Spinal cord (tissue), 10 donors: ENCODE results near the gene LEO1. TPM values are rescaled to one million over a fixed set of nuclear protein-coding genes. Genes with fewer than 3 reads are reported as not detected.

Experiments used
- DNase-seq, 6 donors: peaks; one replicate each; pipeline versions ENCODE4 v3.0.0 to v3.0.0-alpha.2; 2013 to 2015; ENCODE audit warnings: low spot score in 6 of 6, low read depth in 4 of 6
- H3K27ac ChIP-seq: one replicate; pipeline ENCODE4 v1.5.1; 2013; ENCODE audit warnings: low read depth, low read length, control low read depth
- H3K27me3 ChIP-seq: one replicate; pipeline ENCODE4 v1.6.1; 2013; ENCODE audit warnings: low read length; ENCODE audit not compliant: control insufficient read depth, insufficient read depth
- H3K36me3 ChIP-seq: one replicate; pipeline ENCODE4 v1.6.1; 2013; ENCODE audit warnings: low read length; ENCODE audit not compliant: control insufficient read depth, insufficient read depth
- H3K4me1 ChIP-seq: one replicate; pipeline ENCODE4 v1.6.1; 2013; ENCODE audit warnings: low read length; ENCODE audit not compliant: control insufficient read depth, insufficient read depth
- H3K4me3 ChIP-seq: one replicate; pipeline ENCODE4 v1.5.1; 2013; ENCODE audit warnings: low read depth, low read length, control low read depth
- H3K9me3 ChIP-seq: one replicate; pipeline ENCODE4 v1.6.1; 2013; ENCODE audit warnings: low read length; ENCODE audit not compliant: control insufficient read depth, insufficient read depth
- WGBS: methylation state at CpG from one replicate; pipeline ENCODE4 v1.1.5; 2013; ENCODE audit warnings: missing lambda C conversion rate; ENCODE audit not compliant: insufficient coverage; 5-methylcytosine and 5-hydroxymethylcytosine counted together
- polyA plus RNA-seq, 2 donors: library from polyadenylated mRNA; unstranded; fragments of 120-200 nt; gene quantifications; one replicate each; pipeline ENCODE4 v1.2.1, GENCODE V29; 2013; ENCODE audit not compliant: insufficient read length in 2 of 2
- total RNA-seq, 2 donors: library from RNA; depleted of rRNA in 1 of 2; stranded (reverse); fragments of 120-200 nt in 1 of 2; fragments of >200 nt in 1 of 2; gene quantifications; one replicate each; pipeline versions ENCODE4 v1.2.3 to v1.2.4, GENCODE V29; 2013 to 2014
- donor health status: healthy.

The LEO1 gene
- total and polyA plus RNA-seq, 4 donors: 26.4 to 30.0 (median 29.4) TPM

DNA sequence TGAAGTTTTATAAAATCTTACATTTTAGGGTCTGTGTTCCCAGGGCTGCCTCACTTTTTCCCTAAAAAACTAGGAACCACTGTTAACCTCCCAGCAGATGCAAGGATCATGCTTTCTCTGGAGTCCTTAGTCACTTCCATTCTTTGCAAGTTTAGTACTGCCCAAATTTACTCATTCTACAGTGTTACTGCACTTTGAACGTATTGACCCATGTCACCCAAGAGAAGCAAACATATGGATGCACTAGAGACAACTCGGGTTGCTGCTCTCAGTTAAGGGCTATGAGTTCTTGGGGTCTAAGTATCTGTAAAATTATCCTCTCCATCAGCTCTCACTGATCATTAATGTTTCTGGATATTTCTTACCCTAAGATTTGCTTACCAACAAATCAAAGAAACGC is 59.0 kb downstream of the LEO1 start:
- H3K9me3 ChIP-seq: no peaks in the 10 kb centered on the region
- no peaks in the 10 kb centered on the region for H3K27me3 ChIP-seq
- H3K4me3 ChIP-seq: no peak overlapping the region
- DNase-seq: no peak
- WGBS: no CpG with 5 or more reads among the region's 3 CpGs
- H3K4me1 ChIP-seq: no peaks in the 10 kb centered on the region
- H3K27ac ChIP-seq: no peak overlapping the region
- H3K36me3 ChIP-seq: peaks cover 12% of the 10 kb centered on the region

DNA sequence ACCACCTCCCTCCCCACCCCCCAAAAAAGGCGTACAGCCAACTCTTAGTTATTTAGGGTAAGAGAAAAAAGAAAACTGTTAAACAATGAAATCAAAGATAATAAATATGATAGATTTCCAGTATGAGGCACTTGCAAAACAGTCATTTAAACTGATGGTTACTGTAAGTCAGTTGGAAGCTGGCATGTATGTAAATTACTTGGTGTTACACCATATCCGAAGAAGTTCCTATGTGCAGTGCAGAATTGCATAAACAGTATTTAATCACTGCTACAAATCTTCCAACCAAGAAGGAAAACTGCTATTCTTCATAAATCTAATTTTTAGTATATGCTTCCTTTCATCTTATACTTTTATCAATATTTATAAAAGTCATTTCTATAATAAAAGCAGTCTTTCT is 62.0 kb downstream of the LEO1 start:
- H3K9me3 ChIP-seq: no peaks in the 10 kb centered on the region
- no peak overlapping the region for H3K4me3 ChIP-seq
- H3K27ac ChIP-seq: no peak overlapping the region
- peaks cover 9% of the 10 kb centered on the region for H3K36me3 ChIP-seq
- H3K4me1 ChIP-seq: no peaks in the 10 kb centered on the region
- DNase-seq: no peak
- H3K27me3 ChIP-seq: no peaks in the 10 kb centered on the region
- WGBS: no CpG with 5 or more reads among the region's 2 CpGs

DNA sequence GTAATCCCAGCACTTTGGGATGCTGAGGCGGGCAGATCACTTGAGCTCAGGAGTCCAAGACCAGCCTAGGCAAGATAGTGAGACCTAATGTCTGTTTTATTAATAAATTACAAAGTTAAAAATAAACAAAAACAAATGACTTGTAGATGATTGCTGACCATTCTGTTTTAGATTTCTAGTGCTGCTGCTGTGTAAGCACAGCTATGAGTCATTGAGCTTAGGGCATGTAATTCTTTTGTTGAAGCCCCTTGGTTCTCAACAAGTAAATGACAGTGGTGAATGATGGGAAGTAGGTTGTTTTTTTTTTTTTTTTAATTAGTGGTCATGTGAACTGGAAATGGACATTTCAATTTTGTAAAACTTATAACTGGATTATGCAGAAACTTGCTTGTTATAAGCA is 63.3 kb downstream of the LEO1 start:
- WGBS: no CpG with 5 or more reads among the region's 1 CpG
- Histone ChIP-seq H3K36me3 (peaks cover 4% of the 10 kb centered on the region), H3K4me3 (no peak overlapping the region), H3K27me3 (no peaks in the 10 kb centered on the region), H3K9me3 (no peaks in the 10 kb centered on the region), H3K4me1 (no peaks in the 10 kb centered on the region), H3K27ac (no peak overlapping the region)
- no peak for DNase-seq

DNA sequence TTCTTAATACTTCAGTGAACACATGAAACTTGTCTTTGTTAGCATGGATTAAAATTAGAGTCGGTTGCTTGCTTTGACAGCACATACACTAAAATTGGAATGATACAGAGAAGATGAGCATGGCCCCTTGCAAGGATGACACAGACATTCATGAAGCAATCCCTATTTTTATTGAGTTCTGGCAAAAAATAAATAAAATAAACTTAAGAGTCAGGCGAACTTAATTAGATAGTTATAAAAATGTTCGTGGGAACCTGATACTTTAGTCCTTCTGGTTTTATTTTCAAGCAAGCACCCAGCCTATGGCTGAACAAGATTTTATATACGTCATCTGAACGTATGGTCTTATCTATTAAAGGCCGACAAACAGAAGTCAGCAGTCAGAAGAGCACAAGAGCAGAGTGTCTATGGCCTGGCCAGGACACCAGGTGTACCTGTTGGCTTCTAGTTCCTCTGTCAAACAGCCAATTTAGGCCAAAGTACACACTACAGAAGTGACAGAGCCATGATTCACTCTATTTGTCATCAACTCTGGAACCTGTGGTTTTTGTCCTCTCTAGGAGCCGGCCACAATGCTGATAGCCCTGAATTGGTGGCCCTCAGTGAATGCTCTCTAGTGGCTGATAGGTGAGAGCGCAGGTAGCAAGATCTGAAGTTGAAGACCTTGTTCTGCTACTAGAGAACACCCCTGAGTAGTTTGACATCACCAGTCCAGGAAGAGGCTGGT is 64.3 kb downstream of the LEO1 start:
- WGBS: 79% methylated on average over 6 of the region's 8 CpGs
- H3K27ac ChIP-seq: no peak overlapping the region
- H3K36me3 ChIP-seq: peaks cover 8% of the 10 kb centered on the region
- H3K4me3 ChIP-seq: no peak overlapping the region
- no peak for DNase-seq
- H3K9me3 ChIP-seq: no peaks in the 10 kb centered on the region
- H3K27me3 ChIP-seq: no peaks in the 10 kb centered on the region
- H3K4me1 ChIP-seq: no peaks in the 10 kb centered on the region

DNA sequence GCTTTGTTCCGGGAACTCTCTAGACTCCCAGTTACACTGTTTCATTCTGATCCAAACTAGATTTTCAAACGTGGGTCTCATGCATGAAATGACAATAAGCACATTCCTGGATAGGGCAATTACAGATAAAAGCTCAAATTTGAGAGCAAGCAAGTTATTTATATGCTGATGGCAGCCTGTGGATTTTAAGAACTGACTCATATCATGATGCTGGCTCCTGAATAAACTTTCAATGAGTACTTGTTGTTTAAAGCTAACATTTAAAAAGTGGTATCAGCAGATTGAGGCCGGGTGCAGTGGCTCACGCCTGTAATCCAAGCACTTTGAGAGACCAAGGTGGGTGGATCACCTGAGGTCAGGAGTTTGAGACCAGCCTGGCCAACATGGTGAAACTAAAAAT is 66.6 kb downstream of the LEO1 start:
- DNase-seq: no peak
- Histone ChIP-seq H3K4me1 (no peaks in the 10 kb centered on the region), H3K36me3 (peaks cover 6% of the 10 kb centered on the region), H3K9me3 (no peaks in the 10 kb centered on the region), H3K27me3 (no peaks in the 10 kb centered on the region), H3K4me3 (no peak overlapping the region), H3K27ac (no peak overlapping the region)
- WGBS: 100% methylated on average over 2 of the region's 4 CpGs

- DNase-seq: no peak
- Histone ChIP-seq H3K27ac (no peak overlapping the region), H3K27me3 (no peaks in the 10 kb centered on the region), H3K4me1 (no peaks in the 10 kb centered on the region), H3K4me3 (no peak overlapping the region), H3K9me3 (no peaks in the 10 kb centered on the region), H3K36me3 (peaks cover 6% of the 10 kb centered on the region)
- 73% methylated on average over 3 of the region's 3 CpGs for WGBS
These were observed 67.2 kb downstream of the LEO1 start for GRCh38 chr15:51904421-51904820.

- WGBS: no CpG with 5 or more reads among the region's 2 CpGs
- Histone ChIP-seq H3K27ac (no peak overlapping the region), H3K27me3 (no peaks in the 10 kb centered on the region), H3K9me3 (peaks cover 1% of the 10 kb centered on the region), H3K4me3 (no peak overlapping the region), H3K36me3 (peaks cover 12% of the 10 kb centered on the region), H3K4me1 (no peaks in the 10 kb centered on the region)
- no peak for DNase-seq
These were observed 82.1 kb downstream of the LEO1 start for GRCh38 chr15:51889486-51889885.

- Histone ChIP-seq H3K27ac (no peak overlapping the region), H3K9me3 (peaks cover 1% of the 10 kb centered on the region), H3K27me3 (no peaks in the 10 kb centered on the region), H3K36me3 (peaks cover 12% of the 10 kb centered on the region), H3K4me3 (no peak overlapping the region), H3K4me1 (no peaks in the 10 kb centered on the region)
- peak in 2 of 6 donors; percentile 36 to 63 for DNase-seq
- WGBS: no CpG with 5 or more reads among the region's 2 CpGs
These were observed 82.9 kb downstream of the LEO1 start for GRCh38 chr15:51888593-51889195.
